ENCODE results near the gene IL12B.

The IL12B gene

DNA sequence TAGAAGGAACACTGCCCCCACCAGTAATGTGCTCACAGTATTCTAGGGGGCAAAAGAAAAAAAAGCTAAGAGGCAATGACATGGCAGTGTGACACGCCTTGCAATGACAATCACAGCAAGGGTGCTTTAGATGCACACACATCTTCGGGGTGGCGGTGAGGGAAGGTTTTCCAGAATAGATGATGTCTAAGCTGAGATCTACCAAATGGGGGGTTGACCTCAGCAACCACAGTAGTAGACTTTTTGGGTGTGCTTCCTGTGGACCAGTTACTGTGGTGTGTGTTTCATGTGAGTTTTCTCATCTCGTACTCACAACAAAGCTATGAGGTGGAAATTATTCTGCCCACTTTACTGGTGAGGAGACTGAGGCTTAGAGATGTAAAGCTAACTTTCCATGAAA, 10.2 kb upstream of the IL12B start:
- DNase-seq (ENCODE audit: low read depth) = no peak
- TF ChIP-seq, protein P1, sequence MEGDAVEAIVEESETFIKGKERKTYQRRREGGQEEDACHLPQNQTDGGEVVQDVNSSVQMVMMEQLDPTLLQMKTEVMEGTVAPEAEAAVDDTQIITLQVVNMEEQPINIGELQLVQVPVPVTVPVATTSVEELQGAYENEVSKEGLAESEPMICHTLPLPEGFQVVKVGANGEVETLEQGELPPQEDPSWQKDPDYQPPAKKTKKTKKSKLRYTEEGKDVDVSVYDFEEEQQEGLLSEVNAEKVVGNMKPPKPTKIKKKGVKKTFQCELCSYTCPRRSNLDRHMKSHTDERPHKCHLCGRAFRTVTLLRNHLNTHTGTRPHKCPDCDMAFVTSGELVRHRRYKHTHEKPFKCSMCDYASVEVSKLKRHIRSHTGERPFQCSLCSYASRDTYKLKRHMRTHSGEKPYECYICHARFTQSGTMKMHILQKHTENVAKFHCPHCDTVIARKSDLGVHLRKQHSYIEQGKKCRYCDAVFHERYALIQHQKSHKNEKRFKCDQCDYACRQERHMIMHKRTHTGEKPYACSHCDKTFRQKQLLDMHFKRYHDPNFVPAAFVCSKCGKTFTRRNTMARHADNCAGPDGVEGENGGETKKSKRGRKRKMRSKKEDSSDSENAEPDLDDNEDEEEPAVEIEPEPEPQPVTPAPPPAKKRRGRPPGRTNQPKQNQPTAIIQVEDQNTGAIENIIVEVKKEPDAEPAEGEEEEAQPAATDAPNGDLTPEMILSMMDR (IDR thresholded peaks at IDR 0.05; ENCODE audit: control insufficient read depth, insufficient read depth, low read depth, low read length, missing control alignments) = no peak
- H3K4me3 ChIP-seq (ENCODE audit: control insufficient read depth, low read depth, low read length) = no peak overlapping the region

DNA sequence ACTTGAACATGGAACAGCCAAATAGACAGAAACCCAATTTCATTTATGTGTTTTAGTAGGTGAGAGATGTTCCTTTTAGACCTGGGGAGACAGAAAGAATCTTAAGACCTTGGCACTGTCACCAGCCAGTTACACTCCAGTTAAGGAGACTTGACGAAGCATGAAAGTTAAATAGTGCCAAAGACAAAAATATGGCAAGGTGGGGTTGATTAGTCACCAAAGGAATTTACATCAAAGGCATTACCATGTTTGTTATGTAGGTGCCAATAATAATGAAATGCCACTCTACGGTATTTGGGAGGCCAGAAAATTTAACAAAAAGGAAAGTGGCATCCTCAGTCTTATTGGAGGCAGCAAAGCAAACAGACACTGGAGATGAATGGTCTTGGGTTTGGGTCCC, 9.2 kb upstream of the IL12B start:
- TF ChIP-seq, protein P1 (IDR thresholded peaks at IDR 0.05; ENCODE audit: control insufficient read depth, insufficient read depth, low read depth, low read length, missing control alignments) = no peak
- no peak for DNase-seq (ENCODE audit: low read depth)
- H3K4me3 ChIP-seq (ENCODE audit: control insufficient read depth, low read depth, low read length) = no peak overlapping the region

DNA sequence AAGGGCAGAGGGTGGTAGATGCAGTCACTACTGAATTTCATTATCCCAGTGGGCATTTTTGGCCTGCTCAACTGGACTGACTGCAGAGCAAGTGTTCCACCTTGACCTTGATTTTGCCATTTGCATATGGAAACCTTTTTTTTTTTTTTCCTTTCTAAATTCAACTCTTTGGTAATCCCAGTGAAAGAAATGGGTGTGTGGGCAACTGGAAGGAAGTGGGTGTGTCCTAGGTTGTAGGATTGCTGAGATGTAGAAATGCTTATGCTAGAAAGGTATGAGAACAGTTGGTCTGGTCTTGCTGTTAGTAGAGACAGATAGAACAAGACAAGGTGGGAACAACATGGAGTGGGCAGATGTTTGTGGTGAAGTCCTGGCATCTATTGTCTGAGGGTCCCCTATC, 7.8 kb upstream of the IL12B start:
- no peak for DNase-seq (ENCODE audit: low read depth)
- TF ChIP-seq, protein P1 (IDR thresholded peaks at IDR 0.05; ENCODE audit: control insufficient read depth, insufficient read depth, low read depth, low read length, missing control alignments) = no peak

DNA sequence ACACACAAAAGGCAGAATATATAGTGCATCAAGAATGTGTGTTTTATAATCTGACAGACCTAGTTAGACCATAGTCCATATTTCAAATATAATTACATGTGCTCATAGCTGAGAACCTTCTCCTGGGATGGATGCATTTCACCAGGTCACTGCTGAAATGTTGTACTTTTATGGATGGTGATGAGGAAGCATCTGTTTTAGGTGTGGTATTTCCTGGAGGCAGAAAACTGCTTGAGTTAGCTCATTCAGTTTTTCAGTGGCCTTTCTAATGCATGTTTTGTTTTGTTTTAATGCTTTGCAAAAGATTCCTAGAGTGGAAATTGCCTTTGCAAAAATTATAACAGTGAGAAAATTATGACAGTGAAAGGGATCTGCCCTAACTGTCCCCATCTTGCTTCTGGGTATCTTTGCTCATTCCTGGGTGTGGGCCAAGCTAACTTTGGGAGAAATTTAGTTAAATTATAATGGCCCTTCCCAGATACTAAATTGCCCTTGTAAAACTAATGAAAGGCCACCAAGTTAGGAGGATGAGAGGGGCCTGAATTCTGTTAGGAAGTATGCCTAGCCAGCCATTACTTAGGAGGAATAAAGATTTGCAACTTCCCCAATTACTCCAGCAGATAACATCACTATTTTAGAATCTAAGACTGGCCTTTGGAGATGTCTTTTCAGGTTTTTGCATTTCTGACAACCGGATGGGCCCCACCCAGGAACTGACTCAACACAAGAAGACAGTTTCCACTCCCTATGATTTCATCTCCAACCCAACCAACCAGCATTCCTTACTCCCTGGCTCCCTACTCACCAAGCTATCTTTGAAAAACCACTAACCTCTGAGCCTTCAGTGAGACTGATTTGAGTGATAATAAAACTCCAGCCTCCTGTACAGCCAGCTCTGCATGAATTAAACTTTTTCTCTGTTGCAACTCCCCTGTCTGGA, 7.0 kb upstream of the IL12B start:
- TF ChIP-seq, protein P1 (IDR thresholded peaks at IDR 0.05; ENCODE audit: control insufficient read depth, insufficient read depth, low read depth, low read length, missing control alignments) = no peak
- no peak overlapping the region for H3K4me3 ChIP-seq (ENCODE audit: control insufficient read depth, low read depth, low read length)
- peak; percentile 48 for DNase-seq (ENCODE audit: low read depth)

More for the DNA sequence above, 7.8 kb upstream of the IL12B start:
- no peak overlapping the region for H3K4me3 ChIP-seq (ENCODE audit: control insufficient read depth, low read depth, low read length)

DNA sequence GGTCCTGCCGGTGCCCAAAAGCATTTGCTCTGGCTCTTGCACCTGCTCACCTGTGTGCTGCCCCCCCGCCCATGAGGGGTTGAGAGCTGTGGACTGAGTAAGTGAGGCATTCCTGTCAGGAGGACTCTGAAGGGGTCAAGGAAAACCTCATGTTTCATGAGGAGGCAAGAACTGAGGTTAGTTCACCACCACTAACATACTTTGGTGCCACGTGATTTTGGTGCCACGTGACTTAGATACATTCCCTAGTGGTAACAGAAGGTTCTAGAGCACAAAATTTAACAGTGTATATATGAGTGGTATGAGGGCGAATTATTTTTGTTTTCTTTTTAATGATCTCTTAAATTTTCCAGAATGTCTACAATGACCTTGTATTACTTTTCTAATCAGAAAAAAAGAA, 6.3 kb upstream of the IL12B start:
- no peak overlapping the region for H3K4me3 ChIP-seq (ENCODE audit: control insufficient read depth, low read depth, low read length)

DNA sequence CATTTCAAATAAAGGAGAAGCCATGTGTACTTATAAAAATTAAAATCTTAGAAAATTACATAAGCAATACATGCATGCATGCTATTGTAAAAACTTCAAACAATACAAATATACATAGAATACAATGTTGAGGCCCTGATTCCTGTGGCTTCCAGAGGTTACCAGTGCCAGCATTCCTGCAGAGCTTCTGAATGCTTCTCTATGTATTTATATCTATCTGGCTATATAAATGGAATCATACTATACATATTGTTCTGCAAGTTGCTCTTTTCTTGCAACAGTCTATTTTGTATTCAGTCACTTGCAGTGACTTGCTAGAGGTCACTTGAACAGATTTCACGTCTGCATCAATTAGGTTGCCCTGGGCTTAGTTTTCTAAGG, 3.2 kb upstream of the IL12B start:
- TF ChIP-seq, protein P1 (IDR thresholded peaks at IDR 0.05; ENCODE audit: control insufficient read depth, insufficient read depth, low read depth, low read length, missing control alignments) = no peak
- DNase-seq (ENCODE audit: low read depth) = no peak
- no peak overlapping the region for H3K4me3 ChIP-seq (ENCODE audit: control insufficient read depth, low read depth, low read length)

More for the DNA sequence above, 6.3 kb upstream of the IL12B start:
- TF ChIP-seq, protein P1 (IDR thresholded peaks at IDR 0.05; ENCODE audit: control insufficient read depth, insufficient read depth, low read depth, low read length, missing control alignments) = no peak
- no peak for DNase-seq (ENCODE audit: low read depth)
